BJ (cell line): Measurements from ENCODE around the gene LRP1B. TPM values are rescaled to one million over a fixed set of nuclear protein-coding genes. Genes with fewer than 3 reads are reported as not detected.
A peak's percentile ranks its signal among the peaks of the same experiment; 100 is the strongest.

ENCODE experiments used
- CTCF ChIA-PET: fragments of 350-600 bp; formaldehyde crosslinking; extraction: SDS; loops from one replicate; lab custom pipeline; 2021; ENCODE audit warnings: antibody characterized with exemption, inconsistent platforms; lab: Yijun Ruan, JAX
- POLR2A ChIA-PET: fragments of 300-600 bp; sonication (Branson Sonifier 250); formaldehyde crosslinking; extraction: SDS; loops from one replicate; lab custom pipeline; 2021; ENCODE audit warnings: antibody characterized with exemption; lab: Charles Lee
- DNase-seq: peaks from one replicate; pipeline ENCODE4 v3.0.0-alpha.2; 2011; ENCODE audit warnings: low read depth
- H3K27me3 ChIP-seq: 2 replicates; pipeline ENCODE4 v1.6.0; 2011; ENCODE audit warnings: low read length; ENCODE audit not compliant: control insufficient read depth, insufficient read depth
- H3K36me3 ChIP-seq: 2 replicates; pipeline ENCODE4 v1.5.1; 2011; ENCODE audit warnings: low read length; ENCODE audit not compliant: control insufficient read depth, insufficient read depth
- H3K4me3 ChIP-seq: 2 replicates; pipeline ENCODE4 v1.5.1; 2011; ENCODE audit warnings: low read depth, mild to moderate bottlenecking, control low read depth, low read length
- CTCF ChIP-seq: IDR thresholded peaks from 2 replicates; pipeline ENCODE4 v1.5.1; 2011; ENCODE audit warnings: low read depth, mild to moderate bottlenecking, control low read depth, inconsistent platforms, low read length, moderate library complexity; ENCODE audit not compliant: insufficient read depth
- polyA plus RNA-seq: library from polyadenylated mRNA; depleted of rRNA; stranded (reverse); fragments of >200 nt; gene quantifications from 2 replicates; pipeline ENCODE4 v1.2.3, GENCODE V29; 2011

LRP1B gene
- polyA plus RNA-seq, 1 experiment: 0.04 TPM

GRCh38 chr2:140256080-140256479 is 1874.7 kb downstream of the LRP1B start:
- ChIA-PET POLR2A (no interaction called here), CTCF (no interaction called here)
- no peak for TF ChIP-seq CTCF
- Histone ChIP-seq H3K36me3 (no peaks in the 10 kb centered on the region), H3K4me3 (no peak overlapping the region), H3K27me3 (no peaks in the 10 kb centered on the region)
- no peak for DNase-seq

GRCh38 chr2:140249821-140250220 is 1881.0 kb downstream of the LRP1B start:
- POLR2A ChIA-PET: no interaction called here
- no peak for DNase-seq
- no peaks in the 10 kb centered on the region for H3K36me3 ChIP-seq
- no peak overlapping the region for H3K4me3 ChIP-seq
- no peaks in the 10 kb centered on the region for H3K27me3 ChIP-seq
- CTCF ChIA-PET: interaction anchor here (0.6 kb wide), 1 partner anchor 1922 kb away, joined by 3 read pairs; no protein-coding TSS in a partner anchor
- no peak for TF ChIP-seq CTCF

GRCh38 chr2:140248623-140249022 is 1882.2 kb downstream of the LRP1B start:
- Histone ChIP-seq H3K36me3 (no peaks in the 10 kb centered on the region), H3K27me3 (no peaks in the 10 kb centered on the region), H3K4me3 (no peak overlapping the region)
- CTCF ChIA-PET: no interaction called here
- DNase-seq: no peak
- no peak for TF ChIP-seq CTCF
- POLR2A ChIA-PET: no interaction called here

- H3K36me3 ChIP-seq: no peaks in the 10 kb centered on the region
- DNase-seq: peak; percentile 17
- ChIA-PET CTCF (no interaction called here), POLR2A (no interaction called here)
- no peak for TF ChIP-seq CTCF
- H3K4me3 ChIP-seq: no peak overlapping the region
- H3K27me3 ChIP-seq: no peaks in the 10 kb centered on the region
Observed at GRCh38 chr2:140247451-140248195, 1883.2 kb downstream of the LRP1B start.

GRCh38 chr2:140246957-140247356 is 1883.9 kb downstream of the LRP1B start:
- DNase-seq: no peak
- CTCF ChIA-PET: no interaction called here
- no peak overlapping the region for H3K4me3 ChIP-seq
- H3K27me3 ChIP-seq: no peaks in the 10 kb centered on the region
- TF ChIP-seq CTCF: no peak
- H3K36me3 ChIP-seq: no peaks in the 10 kb centered on the region
- POLR2A ChIA-PET: no interaction called here
